IMR-90 (cell line): Measurements from ENCODE around the gene HMG20B. TPM values are rescaled to one million over a fixed set of nuclear protein-coding genes. Genes with fewer than 3 reads are reported as not detected.

Experiments used
- ATAC-seq: fragments of 200-7000 bp; cut with Tn5 transposase; 2 replicates; pipeline ENCODE4 v1.9.1; 2020; ENCODE audit warnings: low read depth, mild to moderate bottlenecking, moderate library complexity
- BruUV-seq: library from RNA; stranded (reverse); fragments of 400-500 nt; replicated peaks from 2 replicates; lab custom pipeline; 2021; lab: Mats Ljungman, UMichigan
- CTCF ChIA-PET: fragments of 300-600 bp; formaldehyde crosslinking; extraction: SDS; loops from one replicate; lab custom pipeline; 2021; ENCODE audit warnings: antibody characterized with exemption; lab: Yijun Ruan, JAX
- POLR2A ChIA-PET: fragments of 300-600 bp; sonication (Branson Sonifier 250); formaldehyde crosslinking; loops from one replicate; lab custom pipeline; 2022; ENCODE audit warnings: antibody characterized with exemption; ENCODE audit not compliant: unreplicated experiment; lab: Charles Lee
- DNase-seq: peaks from one replicate; pipeline ENCODE4 v3.0.0; 2013
- H2AFZ ChIP-seq: replicated peaks from 2 replicates; pipeline ENCODE3; 2013; ENCODE audit warnings: low read length, mild to moderate bottlenecking; ENCODE audit not compliant: poor library complexity
- H2AK5ac ChIP-seq: 2 replicates; pipeline ENCODE4 v1.6.1; 2013; ENCODE audit warnings: low read depth, low read length, inconsistent platforms
- H2AK9ac ChIP-seq: replicated peaks from 2 replicates; pipeline ENCODE3; 2013; ENCODE audit warnings: mild to moderate bottlenecking, low read depth, low read length, moderate library complexity; ENCODE audit not compliant: poor library complexity
- H2BK120ac ChIP-seq: 2 replicates; pipeline ENCODE4 v1.6.1; 2013; ENCODE audit warnings: low read depth, low read length, inconsistent platforms
- H2BK15ac ChIP-seq: 3 replicates; pipeline ENCODE4 v1.6.1; 2013; ENCODE audit warnings: low read depth, low read length, inconsistent platforms
- H2BK20ac ChIP-seq: 2 replicates; pipeline ENCODE4 v1.6.1; 2013; ENCODE audit warnings: low read depth, mild to moderate bottlenecking, inconsistent platforms, low read length, moderate library complexity
- H2BK5ac ChIP-seq: 2 replicates; pipeline ENCODE4 v1.6.1; 2013; ENCODE audit warnings: mild to moderate bottlenecking, low read depth, low read length, inconsistent platforms; ENCODE audit not compliant: poor library complexity, severe bottlenecking
- H3K14ac ChIP-seq: replicated peaks from 2 replicates; pipeline ENCODE4 v1.6.1; 2013; ENCODE audit warnings: low read depth, low read length, inconsistent platforms
- H3K18ac ChIP-seq: 2 replicates; pipeline ENCODE4 v1.6.1; 2013; ENCODE audit warnings: low read depth, low read length, control low read depth
- H3K23ac ChIP-seq: 2 replicates; pipeline ENCODE4 v1.6.1; 2013; ENCODE audit warnings: low read depth, low read length, inconsistent platforms
- H3K27ac ChIP-seq: 2 replicates; pipeline ENCODE4 v1.5.1; 2013; ENCODE audit warnings: mild to moderate bottlenecking, control low read depth, low read length; ENCODE audit not compliant: insufficient read depth
- H3K27me3 ChIP-seq: 2 replicates; pipeline ENCODE4 v1.6.1; 2013; ENCODE audit warnings: low read length; ENCODE audit not compliant: control insufficient read depth, insufficient read depth
- H3K36me3 ChIP-seq: 2 replicates; pipeline ENCODE4 v1.6.1; 2013; ENCODE audit warnings: low read length, mixed read lengths; ENCODE audit not compliant: control insufficient read depth, insufficient read depth
- H3K4ac ChIP-seq: 2 replicates; pipeline ENCODE4 v1.6.1; 2013; ENCODE audit warnings: low read depth, low read length, inconsistent platforms
- H3K4me1 ChIP-seq: 2 replicates; pipeline ENCODE4 v1.6.1; 2013; ENCODE audit warnings: low read length, mixed read lengths; ENCODE audit not compliant: control insufficient read depth, insufficient read depth
- H3K4me2 ChIP-seq: 2 replicates; pipeline ENCODE4 v1.6.1; 2013; ENCODE audit warnings: low read depth, mild to moderate bottlenecking, control low read depth, low read length, moderate library complexity
- H3K4me3 ChIP-seq: 2 replicates; pipeline ENCODE4 v1.5.1; 2013; ENCODE audit warnings: low read depth, mild to moderate bottlenecking, control low read depth, low read length, moderate library complexity; ENCODE audit not compliant: insufficient read depth
- H3K56ac ChIP-seq: 2 replicates; pipeline ENCODE4 v1.6.1; 2013; ENCODE audit warnings: low read length, inconsistent platforms; ENCODE audit not compliant: insufficient read depth; ENCODE audit errors: extremely low read depth
- H3K79me1 ChIP-seq, 2 experiments: 2 replicates each; pipeline ENCODE4 v1.6.1; 2013; ENCODE audit warnings: low read length in 2 of 2, inconsistent platforms in 1 of 2, low read depth in 1 of 2
- H3K9ac ChIP-seq: 2 replicates; pipeline ENCODE4 v1.6.1; 2013; ENCODE audit warnings: low read depth, low read length, control low read depth
- H3K9me1 ChIP-seq: 2 replicates; pipeline ENCODE4 v1.6.1; 2013; ENCODE audit warnings: low read length, inconsistent platforms; ENCODE audit not compliant: insufficient read depth
- H3K9me3 ChIP-seq: 2 replicates; pipeline ENCODE4 v1.6.1; 2013; ENCODE audit warnings: low read length; ENCODE audit not compliant: control insufficient read depth, insufficient read depth
- H4K20me1 ChIP-seq: 2 replicates; pipeline ENCODE4 v1.6.1; 2013; ENCODE audit warnings: low read length, inconsistent platforms; ENCODE audit not compliant: insufficient read depth
- H4K5ac ChIP-seq: 2 replicates; pipeline ENCODE4 v1.6.1; 2013; ENCODE audit warnings: mild to moderate bottlenecking, low read depth, low read length, control low read depth
- H4K8ac ChIP-seq, 2 experiments: 2 replicates each; pipeline ENCODE4 v1.6.1; 2013; ENCODE audit warnings: low read depth in 2 of 2, low read length in 2 of 2, control low read depth in 1 of 2, inconsistent platforms in 1 of 2
- H4K91ac ChIP-seq: 2 replicates; pipeline ENCODE4 v1.6.1; 2013; ENCODE audit warnings: low read depth, low read length, inconsistent platforms; ENCODE audit not compliant: insufficient read depth
- CEBPB ChIP-seq: IDR thresholded peaks from 2 replicates; pipeline ENCODE4 v1.6.1; 2012; ENCODE audit warnings: low read depth, low read length, improper control_type of control experiment
- MAFK ChIP-seq: IDR thresholded peaks from 2 replicates; pipeline ENCODE4 v1.6.1; 2012; ENCODE audit warnings: low read depth, low read length, improper control_type of control experiment
- NFE2L2 ChIP-seq: fragments of 150-350 bp; IDR thresholded peaks from 2 replicates; pipeline ENCODE4 v1.6.1; 2016; ENCODE audit warnings: low read depth, mild to moderate bottlenecking, low read length
- POLR2A ChIP-seq: IDR thresholded peaks from 2 replicates; pipeline ENCODE4 v1.6.1; 2012; ENCODE audit warnings: mild to moderate bottlenecking, low read depth, low read length
- RAD21 ChIP-seq: IDR thresholded peaks from 2 replicates; pipeline ENCODE4 v1.6.1; 2012; ENCODE audit warnings: low read length, improper control_type of control experiment
- RCOR1 ChIP-seq: IDR thresholded peaks from 2 replicates; pipeline ENCODE4 v1.6.1; 2012; ENCODE audit warnings: mild to moderate bottlenecking, low read length, improper control_type of control experiment; ENCODE audit not compliant: insufficient replicate concordance
- WGBS, 2 experiments: methylation state at CpG; one replicate each; pipeline versions ENCODE4 v1.1.5 to v1.1.7; 2013; ENCODE audit warnings: missing lambda C conversion rate in 2 of 2; ENCODE audit not compliant: insufficient read length in 1 of 2; ENCODE audit errors: extremely low coverage in 2 of 2; 5-methylcytosine and 5-hydroxymethylcytosine counted together
- dilution Hi-C: fragments of 300-500 bp; cut with HindIII; formaldehyde crosslinking; loops from one replicate; pipeline ENCODE4 v1.14.3; 2018; ENCODE audit warnings: low sequenced_read_pairs; ENCODE audit not compliant: unreplicated experiment
- in situ Hi-C: fragments of 300-500 bp; cut with MboI; formaldehyde crosslinking; loops from 3 replicates; pipeline ENCODE4 v1.14.3; 2019; ENCODE audit warnings: low sequenced_read_pairs, inconsistent platforms, mixed read lengths
- intact Hi-C: fragments of 100-400 bp; cut with micrococcal nuclease; formaldehyde crosslinking; loops from 2 replicates; pipeline ENCODE4 v1.10.0; 2022
- polyA plus RNA-seq, 3 experiments: library from polyadenylated mRNA; depleted of rRNA; stranded (reverse); fragments of >200 nt; gene quantifications; 2 replicates each; pipeline ENCODE4 v1.2.3, GENCODE V29; 2012; ENCODE audit warnings: low replicate concordance in 1 of 3
- total RNA-seq: library from RNA; depleted of rRNA; stranded (reverse); fragments of >200 nt; gene quantifications from 2 replicates; pipeline ENCODE4 v1.2.3, GENCODE V29; 2012

HMG20B gene
- total and polyA plus RNA-seq, 2 of the 4 experiments (the other 2 are of a cell fraction) = 57.5 to 63.8 TPM

GRCh38 chr19:3554254-3555083 is 18.3 kb upstream of the HMG20B start:
- peaks cover 33 to 50% of the 10 kb centered on the region in 2 experiments for H3K79me1 ChIP-seq
- no peak overlapping the region for H4K8ac ChIP-seq
- WGBS, 2 experiments = 68% methylated on average over 8 of the region's 21 CpGs; no CpG with 5 or more reads in 1 of the 2 experiments
- peaks cover 36% of the 10 kb centered on the region for H4K20me1 ChIP-seq
- H3K4me2 ChIP-seq = no peak overlapping the region
- H3K27ac ChIP-seq = no peak overlapping the region
- peaks cover 16% of the 10 kb centered on the region for H3K4me1 ChIP-seq
- no TSS peak for BruUV-seq
- H3K9ac ChIP-seq = no peak overlapping the region
- H3K56ac ChIP-seq = no peak overlapping the region
- dilution Hi-C loops (no loop called here), in situ Hi-C loops (no loop called here), intact Hi-C loops (no loop called here)
- H2BK5ac ChIP-seq = no peak overlapping the region
- peak overlapping the region; percentile 78 for H2AK9ac ChIP-seq
- H3K18ac ChIP-seq = no peak overlapping the region
- no peak overlapping the region for H4K91ac ChIP-seq
- POLR2A ChIA-PET = no interaction called here
- no peak overlapping the region for H2BK15ac ChIP-seq
- no peak overlapping the region for H2BK20ac ChIP-seq
- H3K9me1 ChIP-seq = 0 out of 2 replicates have a peak, but pooled peaks cover 4% of the 10 kb centered on the region
- no peaks in the 10 kb centered on the region for H3K27me3 ChIP-seq
- ATAC-seq (no peak), DNase-seq (no peak)
- no peak overlapping the region for H3K14ac ChIP-seq
- no peak overlapping the region for H4K5ac ChIP-seq
- H2AK5ac ChIP-seq = no peak overlapping the region; the same call in 1 of the 2 replicates
- no peak overlapping the region for H3K4me3 ChIP-seq
- H2BK120ac ChIP-seq = no peak overlapping the region
- H3K4ac ChIP-seq = no peak overlapping the region
- no peak overlapping the region for H2AFZ ChIP-seq
- peak overlapping the region; percentile 7; the same call in 1 of the 2 replicates for H3K23ac ChIP-seq
- no peaks in the 10 kb centered on the region for H3K9me3 ChIP-seq
- TF ChIP-seq CEBPB (no peak), POLR2A (no peak), NFE2L2 (no peak), RAD21 (no peak), MAFK (no peak), RCOR1 (no peak)
- H3K36me3 ChIP-seq = peaks cover 4% of the 10 kb centered on the region; the same call in 1 of the 2 replicates
- CTCF ChIA-PET = no interaction called here
